Lung (tissue), 12 donors: Measurements from ENCODE around the gene TMEM209. TPM values are rescaled to one million over a fixed set of nuclear protein-coding genes. Genes with fewer than 3 reads are reported as not detected.
"Not testable (repeated sequence)": the region's sequence is repeated elsewhere in the genome, so short reads cannot be mapped to it uniquely, and the experiment has no call there.

ENCODE experiments used
- ATAC-seq: fragments of 200-7000 bp; cut with Tn5 transposase; one replicate; pipeline ENCODE4 v1.9.1; 2020; ENCODE audit warnings: moderate number of reproducible peaks; ENCODE audit not compliant: insufficient read depth, low FRiP score
- DNase-seq, 3 donors: peaks; one replicate each; pipeline ENCODE4 v3.0.0-alpha.2; 2013 to 2017
- H3K27ac ChIP-seq, 2 donors: one replicate each; pipeline ENCODE4 v1.5.1; 2013; ENCODE audit warnings: mild to moderate bottlenecking in 2 of 2, moderate library complexity in 2 of 2, control low read depth in 1 of 2, inconsistent platforms in 1 of 2, low read depth in 1 of 2, low read length in 1 of 2
- H3K27me3 ChIP-seq, 3 donors: one replicate each; pipeline ENCODE4 v1.5.1; 2013; ENCODE audit warnings: low read length in 2 of 3; ENCODE audit not compliant: control insufficient read depth in 3 of 3, insufficient read depth in 3 of 3
- H3K36me3 ChIP-seq, 4 donors: one replicate each; pipeline ENCODE4 v1.5.1; 2013; ENCODE audit warnings: low read length in 4 of 4, mild to moderate bottlenecking in 1 of 4, moderate library complexity in 1 of 4; ENCODE audit not compliant: control insufficient read depth in 4 of 4, insufficient read depth in 4 of 4
- H3K4me1 ChIP-seq, 5 donors: one replicate each; pipeline ENCODE4 v1.5.1; 2013; ENCODE audit warnings: low read length in 5 of 5, mild to moderate bottlenecking in 2 of 5, moderate library complexity in 1 of 5; ENCODE audit not compliant: control insufficient read depth in 5 of 5, insufficient read depth in 5 of 5
- H3K4me3 ChIP-seq: one replicate; pipeline ENCODE4 v1.5.1; 2013; ENCODE audit warnings: mild to moderate bottlenecking, control low read depth, moderate library complexity
- H3K9ac ChIP-seq, 2 donors: one replicate each; pipeline ENCODE4 v1.5.1; 2013; ENCODE audit warnings: low read length in 2 of 2, control low read depth in 1 of 2; ENCODE audit not compliant: insufficient read depth in 1 of 2
- H3K9me3 ChIP-seq, 4 donors: one replicate each; pipeline ENCODE4 v1.5.1; 2013; ENCODE audit warnings: low read length in 3 of 4, mild to moderate bottlenecking in 1 of 4, moderate library complexity in 1 of 4; ENCODE audit not compliant: control insufficient read depth in 4 of 4, insufficient read depth in 3 of 4
- CTCF ChIP-seq: IDR thresholded peaks from 2 replicates; pipeline ENCODE4 v1.5.1; 2012; ENCODE audit warnings: mild to moderate bottlenecking; ENCODE audit errors: control extremely low read depth, extremely low read depth
- WGBS, 2 donors: extraction: QIAGEN DNeasy Blood & Tissue Kit; methylation state at CpG; one replicate each; pipeline ENCODE4 v1.1.7; 2013; 5-methylcytosine and 5-hydroxymethylcytosine counted together
- polyA plus RNA-seq, 2 donors: library from polyadenylated mRNA; stranded (reverse); fragments of 200-250 nt; gene quantifications; one replicate each; pipeline ENCODE4 v1.2.1, GENCODE V29; 2013
- total RNA-seq, 2 donors: library from RNA; depleted of rRNA in 1 of 2; stranded (reverse); fragments of >200 nt in 1 of 2; gene quantifications; one replicate each; pipeline ENCODE4 v1.2.1, GENCODE V29; 2014 to 2021
- donor health status: control.
- donor health status: control.
- donor health status: Bipolar disorder and iron deficiency.
- donor health status: healthy.
- donor health status: DM: yes; HTN: yes; CAD: no.

The TMEM209 gene
- total and polyA plus RNA-seq, 4 donors, result 8.3 to 22.2 (median 12.6) TPM

GRCh38 chr7:130187360-130187759 is 17.8 kb downstream of the TMEM209 start:
- Histone ChIP-seq H3K4me1 (no peaks in the 10 kb centered on the region), H3K27me3 (no peaks in the 10 kb centered on the region), H3K4me3 (no peak overlapping the region), H3K36me3 (peaks cover 0 to 9% (median 3%) of the 10 kb centered on the region in 4 donors), H3K27ac (no peak overlapping the region), H3K9ac (no peak overlapping the region), H3K9me3 (no peaks in the 10 kb centered on the region)
- TF ChIP-seq CTCF, result no peak
- DNase-seq (no peak), ATAC-seq (no peak)
- WGBS, 2 donors, result 92 to 94% methylated on average over 2 of the region's 2 CpGs

GRCh38 chr7:130184349-130184748 is 20.9 kb downstream of the TMEM209 start:
- not testable (repeated sequence) for H3K4me1 ChIP-seq, H3K9ac ChIP-seq, H3K27me3 ChIP-seq, ATAC-seq, H3K27ac ChIP-seq, DNase-seq, H3K9me3 ChIP-seq, H3K4me3 ChIP-seq
- 90 to 97% methylated on average over 5 of the region's 5 CpGs for WGBS, 2 donors
- peaks cover 0 to 14% (median 9%) of the 10 kb centered on the region in 4 donors for H3K36me3 ChIP-seq

- H3K9ac ChIP-seq, result no peak overlapping the region
- H3K9me3 ChIP-seq, result no peaks in the 10 kb centered on the region
- H3K4me1 ChIP-seq, result no peaks in the 10 kb centered on the region
- TF ChIP-seq CTCF, result no peak
- no peaks in the 10 kb centered on the region for H3K27me3 ChIP-seq
- DNase-seq (no peak), ATAC-seq (no peak)
- H3K27ac ChIP-seq, result no peak overlapping the region
- H3K4me3 ChIP-seq, result no peak overlapping the region
- 84 to 88% methylated on average over 2 of the region's 2 CpGs for WGBS, 2 donors
- H3K36me3 ChIP-seq, result peaks cover 0 to 19% (median 9%) of the 10 kb centered on the region in 4 donors
Observed at GRCh38 chr7:130182990-130183389, 22.2 kb downstream of the TMEM209 start.

GRCh38 chr7:130181263-130181605 is 24.0 kb downstream of the TMEM209 start:
- WGBS, 2 donors, result 99% methylated on average over 2 of the region's 2 CpGs
- Histone ChIP-seq H3K27me3 (no peaks in the 10 kb centered on the region), H3K27ac (no peak overlapping the region), H3K9me3 (no peaks in the 10 kb centered on the region), H3K4me3 (no peak overlapping the region), H3K9ac (no peak overlapping the region), H3K4me1 (no peaks in the 10 kb centered on the region), H3K36me3 (peaks cover 0 to 21% (median 9%) of the 10 kb centered on the region in 4 donors)
- DNase-seq (no peak), ATAC-seq (no peak)
- TF ChIP-seq CTCF, result no peak
